HG03521 (cell line): ENCODE data around the gene GAS2L2.

ENCODE experiments used
- ATAC-seq: cut with Tn5 transposase; IDR thresholded peaks from one replicate; pipeline ENCODE4 v1.9.1; 2021; ENCODE audit warnings: mild to moderate bottlenecking, moderate library complexity; ENCODE audit not compliant: unreplicated experiment

GAS2L2 gene

DNA sequence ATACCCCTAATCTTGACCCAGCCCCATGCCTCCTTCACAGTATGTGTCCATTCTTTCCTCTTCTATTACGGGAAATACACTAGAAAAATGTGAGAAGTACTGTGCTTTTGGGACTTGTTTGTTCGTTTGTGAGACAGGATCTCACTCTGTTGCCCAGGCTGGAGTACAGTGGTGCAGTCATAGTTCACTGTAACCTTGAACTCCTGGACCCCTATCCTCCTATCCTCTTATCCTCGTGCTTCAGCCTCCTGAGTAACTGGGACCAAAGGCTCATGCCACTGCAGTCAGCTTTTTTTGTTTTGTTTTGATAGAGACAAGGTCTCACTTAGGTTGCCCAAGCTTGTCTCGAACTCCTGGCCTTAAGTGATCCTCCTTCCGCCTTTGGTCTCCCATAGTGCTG lies 51.5 kb downstream of the GAS2L2 start:
- no peak for ATAC-seq

DNA sequence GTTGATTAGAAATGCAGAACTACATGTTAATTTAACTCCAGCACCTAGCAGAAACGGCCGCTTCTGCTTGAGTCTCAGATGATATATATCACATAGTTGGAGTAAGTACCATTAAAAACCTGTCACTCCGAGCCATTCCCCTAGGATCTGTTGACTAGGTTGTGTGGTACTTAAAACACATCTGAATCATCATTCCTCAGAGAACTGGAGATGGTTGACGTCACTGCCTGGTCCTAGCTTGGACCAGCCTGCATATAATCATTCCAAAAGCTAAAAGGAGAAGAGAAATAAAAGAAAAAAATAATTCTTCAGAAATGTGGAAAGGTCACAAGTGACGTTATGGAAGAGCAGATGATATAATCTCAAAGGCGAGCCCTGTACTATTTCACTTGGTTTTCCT lies 52.9 kb downstream of the GAS2L2 start:
- no peak for ATAC-seq

DNA sequence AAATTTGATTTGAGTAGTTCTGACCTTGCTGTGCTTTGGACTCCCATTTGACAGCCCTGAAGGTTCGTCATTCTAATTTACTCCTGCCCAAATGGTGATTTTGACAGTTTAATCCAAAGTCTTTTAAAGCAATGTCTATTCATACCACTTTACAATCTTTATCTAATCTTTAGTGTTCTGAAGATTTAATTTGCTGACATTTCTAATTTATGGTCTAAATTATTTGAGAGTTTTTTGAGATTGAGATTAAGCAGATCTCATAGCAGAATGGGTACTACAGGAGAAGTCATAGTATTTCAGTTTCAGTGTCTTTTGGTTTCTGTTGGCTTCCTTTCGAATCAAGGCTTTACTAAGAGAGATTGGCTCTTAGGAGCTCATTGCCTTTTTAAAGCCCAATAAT lies 54.2 kb downstream of the GAS2L2 start:
- ATAC-seq, result no peak

DNA sequence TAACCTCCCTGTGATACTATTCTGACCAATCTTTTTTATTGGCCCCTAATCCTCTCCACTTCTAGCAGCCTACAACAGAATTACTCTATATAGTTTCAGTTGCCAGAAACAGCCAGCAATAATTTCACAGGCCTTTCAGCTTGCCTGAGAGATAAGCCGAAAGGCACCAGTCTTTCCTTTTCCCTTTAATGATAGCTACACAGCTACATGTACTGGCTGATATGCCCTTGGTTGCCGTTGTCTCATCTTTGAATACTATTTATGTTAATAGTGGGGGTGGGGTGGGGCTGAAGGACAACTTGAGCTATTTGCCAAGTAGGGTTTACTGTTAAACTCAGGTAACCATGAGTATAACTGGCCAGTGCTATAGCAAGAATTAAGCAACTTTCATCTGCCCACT lies 57.4 kb downstream of the GAS2L2 start:
- ATAC-seq, result no peak

DNA sequence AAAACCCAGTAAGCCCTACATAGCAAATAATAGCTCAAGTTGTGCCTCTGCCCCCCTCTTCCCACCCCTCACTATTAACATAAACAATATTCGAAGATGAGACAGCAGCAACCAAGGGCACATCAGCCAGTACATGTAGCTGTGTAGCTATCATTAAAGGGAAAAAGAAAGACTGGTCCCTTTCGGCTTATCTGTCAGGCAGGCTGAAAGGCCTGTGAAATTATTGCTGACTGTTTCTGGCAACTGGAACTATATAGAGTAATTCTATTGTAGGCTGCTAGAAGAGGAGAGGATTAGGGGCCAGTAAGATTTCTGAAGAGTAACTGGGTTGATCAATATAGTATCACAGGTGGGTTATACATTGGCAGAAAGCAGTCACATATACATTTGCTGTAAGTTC lies 58.1 kb downstream of the GAS2L2 start:
- ATAC-seq, result no peak
